ENCODE results near the gene HUNK. TPM values are rescaled to one million over a fixed set of nuclear protein-coding genes. Genes with fewer than 3 reads are reported as not detected.

Gene HUNK
- total RNA-seq, 1 experiment from 2014 or later: 4.8 TPM

DNA sequence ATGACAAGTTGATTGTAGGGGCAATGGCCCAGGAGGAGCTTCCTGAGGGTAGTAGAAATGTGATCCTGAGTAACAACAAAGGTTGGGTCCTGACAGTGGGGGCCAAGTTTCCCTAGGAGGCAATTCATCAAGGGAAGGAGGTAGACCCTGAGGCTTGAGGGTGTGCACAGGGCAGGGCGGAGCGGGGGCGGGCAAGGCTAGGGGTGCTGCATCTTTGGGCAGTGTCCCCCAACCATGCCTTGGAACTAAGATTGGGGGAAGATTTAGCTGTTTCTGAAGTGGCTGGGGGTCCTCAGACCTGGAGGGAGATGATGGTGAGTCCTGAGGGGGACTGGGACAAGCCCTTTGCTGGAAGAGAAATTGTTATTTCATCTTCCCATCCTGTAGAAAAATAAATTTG lies 50.9 kb downstream of the HUNK start:
- BruUV-seq (replicated peaks): no TSS peak
- intact Hi-C loops (cut with micrococcal nuclease; ENCODE audit: unreplicated experiment): no loop called here
- Histone ChIP-seq H3K4me1 (no peaks in the 10 kb centered on the region), H3K36me3 (ENCODE audit: control insufficient read depth, insufficient read depth, low read length) (no peaks in the 10 kb centered on the region), H3K9me3 (0 out of 2 replicates have a peak, but pooled peaks cover 4% of the 10 kb centered on the region), H3K27me3 (replicated peaks; ENCODE audit: control insufficient read depth, insufficient read depth, low read length) (no peaks in the 10 kb centered on the region), H3K4me3 (ENCODE audit: low read depth, low read length) (no peak overlapping the region)
- peaks cover 9% of the 10 kb centered on the region for H3K9me3 Mint-ChIP-seq (ENCODE audit: unreplicated experiment)
- no peak overlapping the region for H3K27ac Mint-ChIP-seq (ENCODE audit: unreplicated experiment)
- H3K4me1 Mint-ChIP-seq (ENCODE audit: low read depth, unreplicated experiment): no peaks in the 10 kb centered on the region
- no peak overlapping the region for H3K4me3 Mint-ChIP-seq (ENCODE audit: unreplicated experiment)
- DNase-seq: no peak
- POLR2A ChIA-PET: no interaction called here
- H3K27me3 Mint-ChIP-seq (ENCODE audit: insufficient read depth, unreplicated experiment): no peaks in the 10 kb centered on the region
- H3K36me3 Mint-ChIP-seq (ENCODE audit: insufficient read depth, unreplicated experiment): no peaks in the 10 kb centered on the region
- TF ChIP-seq, protein P1, sequence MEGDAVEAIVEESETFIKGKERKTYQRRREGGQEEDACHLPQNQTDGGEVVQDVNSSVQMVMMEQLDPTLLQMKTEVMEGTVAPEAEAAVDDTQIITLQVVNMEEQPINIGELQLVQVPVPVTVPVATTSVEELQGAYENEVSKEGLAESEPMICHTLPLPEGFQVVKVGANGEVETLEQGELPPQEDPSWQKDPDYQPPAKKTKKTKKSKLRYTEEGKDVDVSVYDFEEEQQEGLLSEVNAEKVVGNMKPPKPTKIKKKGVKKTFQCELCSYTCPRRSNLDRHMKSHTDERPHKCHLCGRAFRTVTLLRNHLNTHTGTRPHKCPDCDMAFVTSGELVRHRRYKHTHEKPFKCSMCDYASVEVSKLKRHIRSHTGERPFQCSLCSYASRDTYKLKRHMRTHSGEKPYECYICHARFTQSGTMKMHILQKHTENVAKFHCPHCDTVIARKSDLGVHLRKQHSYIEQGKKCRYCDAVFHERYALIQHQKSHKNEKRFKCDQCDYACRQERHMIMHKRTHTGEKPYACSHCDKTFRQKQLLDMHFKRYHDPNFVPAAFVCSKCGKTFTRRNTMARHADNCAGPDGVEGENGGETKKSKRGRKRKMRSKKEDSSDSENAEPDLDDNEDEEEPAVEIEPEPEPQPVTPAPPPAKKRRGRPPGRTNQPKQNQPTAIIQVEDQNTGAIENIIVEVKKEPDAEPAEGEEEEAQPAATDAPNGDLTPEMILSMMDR (IDR thresholded peaks at IDR 0.05; ENCODE audit: insufficient read depth in 1 of 2, low read depth in 1 of 2, low read length in 1 of 2, severe bottlenecking in 1 of 2, unreplicated experiment in 1 of 2): no peak
- CTCF ChIA-PET: no interaction called here

DNA sequence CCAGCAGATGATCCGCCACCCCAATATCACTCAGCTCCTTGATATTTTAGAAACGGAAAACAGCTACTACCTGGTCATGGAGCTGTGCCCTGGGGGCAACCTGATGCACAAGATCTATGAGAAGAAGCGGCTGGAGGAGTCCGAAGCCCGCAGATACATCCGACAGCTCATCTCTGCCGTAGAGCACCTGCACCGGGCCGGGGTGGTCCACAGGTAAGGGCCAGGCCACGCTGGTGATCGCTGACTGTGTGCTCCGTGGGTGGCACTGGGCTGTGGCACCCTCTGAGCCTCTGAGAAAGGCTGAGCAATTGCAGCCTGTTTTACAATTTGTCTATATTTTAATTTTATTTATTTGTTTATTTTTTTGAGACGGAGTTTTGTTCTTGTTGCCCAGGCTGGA lies 51.7 kb downstream of the HUNK start:
- Mint-ChIP-seq H3K36me3 (ENCODE audit: insufficient read depth, unreplicated experiment) (no peaks in the 10 kb centered on the region), H3K27ac (ENCODE audit: unreplicated experiment) (no peak overlapping the region), H3K9me3 (ENCODE audit: unreplicated experiment) (peaks cover 9% of the 10 kb centered on the region), H3K27me3 (ENCODE audit: insufficient read depth, unreplicated experiment) (no peaks in the 10 kb centered on the region), H3K4me3 (ENCODE audit: unreplicated experiment) (no peak overlapping the region), H3K4me1 (ENCODE audit: low read depth, unreplicated experiment) (no peaks in the 10 kb centered on the region)
- intact Hi-C loops (cut with micrococcal nuclease; ENCODE audit: unreplicated experiment): no loop called here
- ChIA-PET POLR2A (no interaction called here), CTCF (no interaction called here)
- TF ChIP-seq, protein P1 (IDR thresholded peaks at IDR 0.05; ENCODE audit: insufficient read depth in 1 of 2, low read depth in 1 of 2, low read length in 1 of 2, severe bottlenecking in 1 of 2, unreplicated experiment in 1 of 2): no peak
- Histone ChIP-seq H3K9me3 (0 out of 2 replicates have a peak, but pooled peaks cover 4% of the 10 kb centered on the region), H3K27me3 (replicated peaks; ENCODE audit: control insufficient read depth, insufficient read depth, low read length) (no peaks in the 10 kb centered on the region), H3K4me1 (no peaks in the 10 kb centered on the region), H3K36me3 (ENCODE audit: control insufficient read depth, insufficient read depth, low read length) (no peaks in the 10 kb centered on the region), H3K4me3 (ENCODE audit: low read depth, low read length) (no peak overlapping the region)
- DNase-seq: no peak
- BruUV-seq (replicated peaks): no TSS peak

DNA sequence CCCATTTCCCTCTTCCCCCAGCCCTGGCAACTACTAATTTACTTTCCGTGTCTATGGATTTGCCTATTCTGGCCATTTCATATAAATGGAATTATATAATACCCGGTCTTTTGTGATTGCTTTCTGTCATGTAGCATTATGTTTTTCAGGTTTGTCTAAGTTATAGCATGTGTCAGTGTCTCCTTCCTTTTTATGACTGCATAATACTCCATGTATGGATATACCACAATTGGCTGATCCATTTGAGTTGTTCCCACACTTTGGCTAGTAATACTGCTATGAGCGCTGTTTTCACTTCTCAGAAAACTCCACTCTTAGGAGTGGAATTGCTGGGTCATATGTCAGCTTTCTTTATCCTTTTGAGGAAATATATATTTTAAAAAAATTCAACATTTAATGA lies 53.7 kb downstream of the HUNK start:
- TF ChIP-seq, protein P1 (IDR thresholded peaks at IDR 0.05; ENCODE audit: insufficient read depth in 1 of 2, low read depth in 1 of 2, low read length in 1 of 2, severe bottlenecking in 1 of 2, unreplicated experiment in 1 of 2): no peak
- Histone ChIP-seq H3K4me3 (ENCODE audit: low read depth, low read length) (no peak overlapping the region), H3K9me3 (0 out of 2 replicates have a peak, but pooled peaks cover 4% of the 10 kb centered on the region), H3K27me3 (replicated peaks; ENCODE audit: control insufficient read depth, insufficient read depth, low read length) (no peaks in the 10 kb centered on the region), H3K4me1 (no peaks in the 10 kb centered on the region), H3K36me3 (ENCODE audit: control insufficient read depth, insufficient read depth, low read length) (no peaks in the 10 kb centered on the region)
- ChIA-PET POLR2A (no interaction called here), CTCF (no interaction called here)
- Mint-ChIP-seq H3K4me3 (ENCODE audit: unreplicated experiment) (no peak overlapping the region), H3K4me1 (ENCODE audit: low read depth, unreplicated experiment) (peaks cover 3% of the 10 kb centered on the region), H3K27ac (ENCODE audit: unreplicated experiment) (no peak overlapping the region), H3K9me3 (ENCODE audit: unreplicated experiment) (peaks cover 9% of the 10 kb centered on the region), H3K36me3 (ENCODE audit: insufficient read depth, unreplicated experiment) (no peaks in the 10 kb centered on the region), H3K27me3 (ENCODE audit: insufficient read depth, unreplicated experiment) (no peaks in the 10 kb centered on the region)
- no peak for DNase-seq
- intact Hi-C loops (cut with micrococcal nuclease; ENCODE audit: unreplicated experiment): no loop called here
- BruUV-seq (replicated peaks): no TSS peak
